Glutamatergic neuron (in vitro differentiated cells): Measurements from ENCODE around the gene PTPRN2. TPM values are rescaled to one million over a fixed set of nuclear protein-coding genes. Genes with fewer than 3 reads are reported as not detected.

Experiments used
- DNase-seq: peaks from one replicate; pipeline ENCODE4 v3.0.0; 2022
- H3K27ac Mint-ChIP-seq: one replicate; pipeline ENCODE4 v1.8.0; 2020; ENCODE audit warnings: mild to moderate bottlenecking, mixed read lengths, inconsistent platforms; ENCODE audit not compliant: unreplicated experiment
- H3K27me3 Mint-ChIP-seq: one replicate; pipeline ENCODE4 v1.8.0; 2020; ENCODE audit warnings: mild to moderate bottlenecking, moderate library complexity, mixed read lengths, inconsistent platforms; ENCODE audit not compliant: unreplicated experiment
- H3K36me3 Mint-ChIP-seq: one replicate; pipeline ENCODE4 v1.8.0; 2020; ENCODE audit warnings: mild to moderate bottlenecking, mixed read lengths, inconsistent platforms; ENCODE audit not compliant: unreplicated experiment
- H3K4me1 Mint-ChIP-seq: one replicate; pipeline ENCODE4 v1.8.0; 2020; ENCODE audit warnings: mild to moderate bottlenecking, low read depth, mixed read lengths, inconsistent platforms; ENCODE audit not compliant: unreplicated experiment
- H3K4me3 Mint-ChIP-seq: one replicate; pipeline ENCODE4 v1.8.0; 2020; ENCODE audit warnings: mild to moderate bottlenecking, mixed read lengths, inconsistent platforms; ENCODE audit not compliant: unreplicated experiment
- H3K9me3 Mint-ChIP-seq: one replicate; pipeline ENCODE4 v1.8.0; 2020; ENCODE audit warnings: mild to moderate bottlenecking, moderate library complexity, mixed read lengths, inconsistent platforms; ENCODE audit not compliant: unreplicated experiment
- total RNA-seq: library from RNA; stranded (reverse); fragmentation: NEBNext Ultra II Directional; extraction: Animal tissue kit (Norgen Biotek cat#: 25700); gene quantifications from one replicate; pipeline ENCODE4 v1.2.1, GENCODE V29; 2021; ENCODE audit not compliant: unreplicated experiment
- TF ChIP-seq, protein P1 (sequence below): fragments of 200-600 bp; sonication (generic); IDR thresholded peaks from one replicate; pipeline ENCODE4 v1.5.0; 2021; ENCODE audit not compliant: partially characterized antibody, unreplicated experiment

Gene PTPRN2
- total RNA-seq, 1 donor from 2014 or later: 49.0 TPM

DNA sequence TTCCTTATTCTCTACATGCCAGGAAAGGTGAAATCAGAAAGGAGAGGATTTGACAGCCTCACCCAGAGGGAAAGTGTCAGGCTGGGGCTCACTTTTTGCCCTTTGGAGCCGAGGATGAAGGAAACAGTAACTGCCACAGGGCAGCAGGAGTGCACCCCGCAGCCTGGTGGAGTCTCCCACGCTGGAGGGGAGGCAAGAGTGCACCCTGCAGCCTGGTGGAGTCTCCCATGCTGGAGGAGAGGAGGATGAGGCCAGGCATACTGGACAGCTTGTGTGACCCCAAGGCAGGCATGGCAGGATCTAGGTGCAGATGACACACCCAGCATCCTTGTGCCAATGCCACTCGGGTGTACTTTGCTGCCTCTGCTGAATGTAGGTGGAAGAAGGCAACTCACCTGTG, 766.8 kb downstream of the PTPRN2 start:
- H3K9me3 Mint-ChIP-seq: peaks cover 10% of the 10 kb centered on the region
- peaks cover 9% of the 10 kb centered on the region for H3K4me1 Mint-ChIP-seq
- TF ChIP-seq, protein P1, sequence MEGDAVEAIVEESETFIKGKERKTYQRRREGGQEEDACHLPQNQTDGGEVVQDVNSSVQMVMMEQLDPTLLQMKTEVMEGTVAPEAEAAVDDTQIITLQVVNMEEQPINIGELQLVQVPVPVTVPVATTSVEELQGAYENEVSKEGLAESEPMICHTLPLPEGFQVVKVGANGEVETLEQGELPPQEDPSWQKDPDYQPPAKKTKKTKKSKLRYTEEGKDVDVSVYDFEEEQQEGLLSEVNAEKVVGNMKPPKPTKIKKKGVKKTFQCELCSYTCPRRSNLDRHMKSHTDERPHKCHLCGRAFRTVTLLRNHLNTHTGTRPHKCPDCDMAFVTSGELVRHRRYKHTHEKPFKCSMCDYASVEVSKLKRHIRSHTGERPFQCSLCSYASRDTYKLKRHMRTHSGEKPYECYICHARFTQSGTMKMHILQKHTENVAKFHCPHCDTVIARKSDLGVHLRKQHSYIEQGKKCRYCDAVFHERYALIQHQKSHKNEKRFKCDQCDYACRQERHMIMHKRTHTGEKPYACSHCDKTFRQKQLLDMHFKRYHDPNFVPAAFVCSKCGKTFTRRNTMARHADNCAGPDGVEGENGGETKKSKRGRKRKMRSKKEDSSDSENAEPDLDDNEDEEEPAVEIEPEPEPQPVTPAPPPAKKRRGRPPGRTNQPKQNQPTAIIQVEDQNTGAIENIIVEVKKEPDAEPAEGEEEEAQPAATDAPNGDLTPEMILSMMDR: no peak
- peaks cover 9% of the 10 kb centered on the region for H3K27me3 Mint-ChIP-seq
- H3K4me3 Mint-ChIP-seq: no peak overlapping the region
- H3K36me3 Mint-ChIP-seq: peaks cover 8% of the 10 kb centered on the region
- H3K27ac Mint-ChIP-seq: no peak overlapping the region
- DNase-seq: no peak

DNA sequence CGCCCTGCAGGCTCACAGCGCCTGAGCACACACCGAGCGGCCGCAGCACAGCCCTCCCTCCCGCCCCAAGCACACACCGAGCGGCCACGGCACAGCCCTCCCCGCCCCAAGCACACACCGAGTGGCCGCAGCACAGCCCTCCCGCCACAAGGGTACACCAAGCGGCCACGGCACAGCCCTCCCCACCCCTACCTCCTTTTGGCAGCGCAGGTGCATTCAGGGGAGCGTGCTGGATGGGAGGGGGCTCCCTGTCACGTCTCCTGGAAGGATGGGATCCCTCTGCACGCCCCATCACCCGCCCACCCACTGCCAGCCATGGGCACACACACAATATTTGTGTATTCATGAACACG, 768.2 kb downstream of the PTPRN2 start:
- Mint-ChIP-seq H3K9me3 (peaks cover 10% of the 10 kb centered on the region), H3K27ac (no peak overlapping the region), H3K27me3 (peaks cover 9% of the 10 kb centered on the region), H3K36me3 (peaks cover 8% of the 10 kb centered on the region), H3K4me3 (no peak overlapping the region), H3K4me1 (peaks cover 9% of the 10 kb centered on the region)
- no peak for DNase-seq
- TF ChIP-seq, protein P1: no peak

DNA sequence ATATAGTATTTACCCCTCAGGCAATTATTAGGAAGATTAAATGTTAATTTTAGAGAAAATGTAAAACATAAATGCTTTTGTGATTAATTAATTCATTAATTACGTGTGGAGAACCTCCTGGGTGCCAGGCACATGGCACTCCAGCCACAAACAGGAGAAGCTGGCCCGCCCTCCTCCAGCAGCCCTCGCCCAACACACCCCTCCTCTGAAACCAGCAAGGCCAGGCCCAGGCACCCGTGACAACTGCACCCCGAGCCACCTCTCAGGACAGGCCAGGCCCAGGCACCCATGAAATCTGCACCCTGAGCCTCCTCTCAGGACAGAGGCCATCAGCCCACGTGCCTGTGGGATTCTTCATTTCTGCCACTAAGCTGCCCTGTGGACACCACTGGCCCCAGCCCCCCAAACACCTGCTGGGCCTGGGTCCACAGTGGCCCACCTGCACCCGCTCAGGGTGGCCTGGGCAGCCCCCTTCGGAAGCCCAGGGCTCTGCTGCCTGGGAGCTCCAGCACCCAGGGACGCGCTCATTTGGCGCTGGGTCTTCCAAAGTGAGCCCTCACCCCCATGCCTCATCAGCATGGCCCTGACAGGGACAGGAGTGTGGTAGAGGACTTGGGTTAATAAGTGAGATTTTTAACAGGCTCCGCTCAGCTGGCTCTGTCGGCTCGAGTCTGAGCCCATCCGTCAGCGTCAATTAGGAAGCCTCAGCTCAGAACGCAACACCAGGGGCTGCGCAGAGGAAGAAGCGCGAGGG, 768.7 kb downstream of the PTPRN2 start:
- peaks cover 10% of the 10 kb centered on the region for H3K9me3 Mint-ChIP-seq
- H3K36me3 Mint-ChIP-seq: peaks cover 8% of the 10 kb centered on the region
- H3K27ac Mint-ChIP-seq: no peak overlapping the region
- no peak overlapping the region for H3K4me3 Mint-ChIP-seq
- H3K4me1 Mint-ChIP-seq: peaks cover 9% of the 10 kb centered on the region
- TF ChIP-seq, protein P1: no peak
- H3K27me3 Mint-ChIP-seq: peaks cover 9% of the 10 kb centered on the region
- no peak for DNase-seq

DNA sequence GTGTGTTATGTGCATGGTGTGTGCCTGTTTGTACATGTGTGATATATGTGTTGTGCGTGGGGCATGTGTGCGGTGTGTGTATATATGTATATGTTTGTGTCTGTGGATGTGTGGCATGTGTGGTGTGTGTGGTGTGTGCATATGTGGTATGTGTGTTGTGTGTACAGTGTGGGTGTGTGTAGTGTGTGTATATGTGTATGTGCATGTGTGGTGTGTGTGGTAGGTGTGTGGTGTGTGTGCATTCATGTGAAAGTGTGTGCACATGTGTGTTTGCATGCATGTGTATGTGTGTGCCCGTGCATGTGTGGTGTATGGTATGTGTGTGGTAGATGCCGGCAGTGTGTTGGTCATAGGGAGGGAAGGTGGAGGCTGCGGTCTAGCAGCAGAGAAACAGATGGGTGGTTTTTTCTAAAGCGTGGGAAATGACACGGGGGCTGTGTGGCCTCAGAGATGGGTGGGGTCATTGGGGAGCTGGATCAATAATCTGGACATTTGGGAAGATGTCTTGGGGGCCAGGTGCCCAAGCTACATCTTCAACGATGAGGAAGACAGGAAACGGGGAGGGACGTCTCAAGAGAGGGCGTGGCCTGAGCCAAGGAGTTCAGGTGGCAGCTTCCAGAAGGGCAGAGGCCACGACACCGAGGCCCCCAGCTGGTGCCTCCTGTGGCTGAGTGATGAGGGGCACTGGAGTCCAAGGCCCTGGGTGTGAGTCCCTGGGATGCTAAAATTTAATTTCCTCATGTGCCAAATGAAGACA, 769.5 kb downstream of the PTPRN2 start:
- peaks cover 9% of the 10 kb centered on the region for H3K4me1 Mint-ChIP-seq
- TF ChIP-seq, protein P1: no peak
- no peak overlapping the region for H3K27ac Mint-ChIP-seq
- H3K9me3 Mint-ChIP-seq: peaks cover 13% of the 10 kb centered on the region
- peaks cover 9% of the 10 kb centered on the region for H3K27me3 Mint-ChIP-seq
- H3K36me3 Mint-ChIP-seq: peaks cover 12% of the 10 kb centered on the region
- no peak overlapping the region for H3K4me3 Mint-ChIP-seq
- no peak for DNase-seq

DNA sequence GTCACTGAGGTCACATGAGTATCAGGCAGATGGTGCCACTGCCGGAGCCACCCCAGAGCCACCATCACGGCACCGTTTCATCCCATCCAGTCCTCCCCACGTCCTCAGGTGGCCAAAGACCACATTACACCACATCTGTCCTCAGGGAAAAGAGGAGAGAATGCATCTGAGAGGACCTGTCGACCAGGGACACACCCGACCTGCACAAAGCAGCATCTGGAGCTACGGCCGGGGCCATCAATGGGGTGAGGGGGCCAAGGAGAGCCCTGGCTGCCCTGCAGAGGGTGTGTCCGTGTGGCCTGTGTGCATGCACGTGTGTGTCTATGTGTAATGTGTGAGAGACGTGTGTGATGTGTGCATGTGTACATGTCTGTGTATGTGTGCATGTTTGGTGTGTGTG, 770.2 kb downstream of the PTPRN2 start:
- Mint-ChIP-seq H3K27ac (no peak overlapping the region), H3K4me3 (no peak overlapping the region), H3K9me3 (peaks cover 13% of the 10 kb centered on the region), H3K27me3 (peaks cover 9% of the 10 kb centered on the region), H3K36me3 (peaks cover 13% of the 10 kb centered on the region), H3K4me1 (peaks cover 9% of the 10 kb centered on the region)
- no peak for DNase-seq
- TF ChIP-seq, protein P1: no peak
